Activated T-helper 2 cell treated with anti-CD3 and anti-CD28 coated beads, Interferon-gamma antibody, Interleukin-2, Interleukin-4, amounts not matched to agents 10 μg/mL and 5 μg/mL and 100 μg/mL, durations not matched to agents 14 hours and 24 hours and 36 hours (primary cell): ENCODE measurements around the gene KRTAP10-6. TPM values are rescaled to one million over a fixed set of nuclear protein-coding genes. Genes with fewer than 3 reads are reported as not detected.
"Not testable (repeated sequence)": the region's sequence is repeated elsewhere in the genome, so short reads cannot be mapped to it uniquely, and the experiment has no call there.

Experiments
- DNase-seq: peaks from one replicate; pipeline ENCODE4 v3.0.0; 2021; ENCODE audit warnings: low spot score
- H3K27ac Mint-ChIP-seq: one replicate; pipeline ENCODE4 v1.8.0; 2021; ENCODE audit warnings: mixed read lengths
- H3K27me3 Mint-ChIP-seq: one replicate; pipeline ENCODE4 v1.8.0; 2021; ENCODE audit warnings: low read depth, mixed read lengths
- H3K36me3 Mint-ChIP-seq: one replicate; pipeline ENCODE4 v1.8.0; 2021; ENCODE audit warnings: low read depth, mixed read lengths
- H3K4me1 Mint-ChIP-seq: one replicate; pipeline ENCODE4 v1.8.0; 2021; ENCODE audit warnings: low read depth, mixed read lengths
- H3K4me3 Mint-ChIP-seq: one replicate; pipeline ENCODE4 v1.8.0; 2021; ENCODE audit warnings: low read depth, mild to moderate bottlenecking, moderate library complexity, mixed read lengths
- H3K9me3 Mint-ChIP-seq: one replicate; pipeline ENCODE4 v1.8.0; 2021; ENCODE audit warnings: mixed read lengths
- intact Hi-C: fragments of 100-400 bp; cut with micrococcal nuclease; formaldehyde crosslinking; loops from one replicate; pipeline ENCODE4 v1.15.1; 2023
- total RNA-seq: library from RNA; stranded (reverse); gene quantifications from 2 replicates; pipeline ENCODE4 v1.2.3, GENCODE V29; 2022

The KRTAP10-6 gene
- total RNA-seq, 1 donor from 2014 or later: not detected

DNA sequence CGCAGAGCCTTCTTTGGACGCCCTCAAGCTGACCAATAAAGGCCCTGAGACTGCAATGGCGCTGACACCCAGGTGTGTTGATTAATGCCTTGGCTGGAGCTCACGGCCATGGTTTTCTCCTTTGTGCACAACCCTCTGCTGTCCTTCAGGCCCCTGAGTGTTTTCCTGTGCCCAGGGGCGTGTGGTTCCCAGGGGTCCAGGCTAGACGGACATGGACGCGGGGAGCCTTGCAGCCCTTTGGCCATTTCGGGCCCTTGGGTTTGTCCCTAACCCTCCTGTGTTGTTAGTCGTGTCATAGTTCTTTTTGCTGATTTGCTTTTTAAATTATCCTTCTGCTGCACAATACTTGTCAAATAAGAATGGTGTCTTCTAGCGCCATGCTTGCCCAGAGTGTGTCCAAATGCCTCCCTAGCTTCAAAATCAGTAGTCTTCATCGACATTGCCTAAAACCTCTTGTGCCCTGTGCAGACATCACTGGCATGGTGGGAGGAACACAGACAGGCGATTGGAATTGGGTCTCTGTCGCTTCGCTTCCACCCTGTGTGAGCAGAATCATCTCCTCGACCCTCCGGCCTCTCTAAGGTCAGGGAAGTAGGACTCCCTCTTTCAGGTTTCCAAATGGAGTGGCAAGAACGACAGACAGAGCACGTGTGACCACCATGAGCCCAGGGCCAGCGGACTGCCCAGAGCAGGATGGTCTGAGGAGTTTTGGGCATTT is 16.8 kb downstream of the KRTAP10-6 start:
- no peaks in the 10 kb centered on the region for H3K36me3 Mint-ChIP-seq
- H3K4me3 Mint-ChIP-seq: no peak overlapping the region
- DNase-seq: no peak
- peaks cover under 1% of the 10 kb centered on the region for H3K27me3 Mint-ChIP-seq
- peaks cover 29% of the 10 kb centered on the region for H3K9me3 Mint-ChIP-seq
- H3K27ac Mint-ChIP-seq: no peak overlapping the region
- no peaks in the 10 kb centered on the region for H3K4me1 Mint-ChIP-seq
- intact Hi-C loops: no loop called here

DNA sequence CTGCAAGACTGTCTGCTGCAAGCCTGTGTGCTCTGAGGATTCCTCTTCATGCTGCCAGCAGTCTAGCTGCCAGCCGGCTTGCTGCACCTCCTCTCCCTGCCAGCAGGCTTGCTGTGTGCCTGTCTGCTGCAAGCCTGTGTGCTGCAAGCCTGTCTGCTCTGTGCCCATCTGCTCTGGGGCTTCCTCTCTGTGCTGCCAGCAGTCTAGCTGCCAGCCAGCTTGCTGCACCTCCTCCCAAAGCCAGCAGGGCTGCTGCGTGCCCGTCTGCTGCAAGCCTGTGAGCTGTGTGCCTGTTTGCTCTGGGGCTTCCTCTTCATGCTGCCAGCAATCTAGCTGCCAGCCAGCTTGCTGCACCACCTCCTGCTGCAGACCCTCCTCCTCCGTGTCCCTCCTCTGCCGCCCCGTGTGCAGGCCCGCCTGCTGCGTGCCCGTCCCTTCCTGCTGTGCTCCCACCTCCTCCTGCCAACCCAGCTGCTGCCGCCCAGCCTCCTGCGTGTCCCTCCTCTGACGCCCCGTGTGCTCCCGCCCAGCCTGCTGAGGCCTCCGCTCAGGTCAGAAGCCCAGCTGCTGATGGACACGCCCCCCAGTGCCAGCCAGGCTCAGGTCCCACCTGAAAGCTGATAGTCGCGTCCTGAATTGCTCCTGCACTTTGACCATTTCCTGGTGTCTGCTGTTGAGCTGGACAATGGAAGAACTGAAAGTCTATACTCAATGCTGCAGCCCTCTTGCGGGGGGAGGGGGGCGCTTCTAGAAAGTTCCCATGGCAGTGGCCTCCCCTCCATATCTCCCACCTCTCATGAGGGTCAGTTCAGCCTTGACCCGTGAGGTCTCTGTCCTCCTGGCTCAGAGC is 17.6 kb downstream of the KRTAP10-6 start:
- H3K4me1 Mint-ChIP-seq: no peaks in the 10 kb centered on the region
- no peak overlapping the region for H3K27ac Mint-ChIP-seq
- intact Hi-C loops: no loop called here
- no peak for DNase-seq
- H3K4me3 Mint-ChIP-seq: no peak overlapping the region
- peaks cover 2% of the 10 kb centered on the region for H3K27me3 Mint-ChIP-seq
- H3K36me3 Mint-ChIP-seq: no peaks in the 10 kb centered on the region
- H3K9me3 Mint-ChIP-seq: peaks cover 23% of the 10 kb centered on the region

DNA sequence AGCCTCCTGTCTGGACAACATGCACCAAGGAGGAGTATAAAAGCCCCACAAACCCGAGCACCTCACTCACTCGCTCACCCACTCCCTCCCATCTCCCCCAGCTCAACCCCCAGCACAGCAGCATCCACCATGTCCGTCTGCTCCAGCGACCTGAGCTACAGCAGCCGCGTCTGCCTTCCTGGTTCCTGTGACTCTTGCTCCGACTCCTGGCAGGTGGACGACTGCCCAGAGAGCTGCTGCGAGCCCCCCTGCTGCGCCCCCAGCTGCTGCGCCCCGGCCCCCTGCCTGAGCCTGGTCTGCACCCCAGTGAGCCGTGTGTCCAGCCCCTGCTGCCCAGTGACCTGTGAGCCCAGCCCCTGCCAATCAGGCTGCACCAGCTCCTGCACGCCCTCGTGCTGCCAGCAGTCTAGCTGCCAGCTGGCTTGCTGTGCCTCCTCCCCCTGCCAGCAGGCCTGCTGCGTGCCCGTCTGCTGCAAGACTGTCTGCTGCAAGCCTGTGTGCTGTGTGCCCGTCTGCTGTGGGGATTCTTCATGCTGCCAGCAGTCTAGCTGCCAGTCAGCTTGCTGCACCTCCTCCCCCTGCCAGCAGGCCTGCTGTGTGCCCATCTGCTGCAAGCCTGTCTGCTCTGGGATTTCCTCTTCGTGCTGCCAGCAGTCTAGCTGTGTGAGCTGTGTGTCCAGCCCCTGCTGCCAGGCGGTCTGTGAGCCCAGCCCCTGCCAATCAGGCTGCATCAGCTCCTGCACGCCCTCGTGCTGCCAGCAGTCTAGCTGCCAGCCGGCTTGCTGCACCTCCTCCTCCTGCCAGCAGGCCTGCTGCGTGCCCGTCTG is 18.5 kb downstream of the KRTAP10-6 start, which contains the start of gene KRTAP10-4:
TSS of gene KRTAP10-4 (plus strand) at position 100 of the 827 bp plus-strand sequence. CDS start at position 130, 30 bp downstream.
- H3K27me3 Mint-ChIP-seq, H3K36me3 Mint-ChIP-seq, H3K27ac Mint-ChIP-seq, DNase-seq, H3K4me3 Mint-ChIP-seq, intact Hi-C loops, H3K4me1 Mint-ChIP-seq: not testable (repeated sequence)
- H3K9me3 Mint-ChIP-seq: peaks cover 23% of the 10 kb centered on the region

DNA sequence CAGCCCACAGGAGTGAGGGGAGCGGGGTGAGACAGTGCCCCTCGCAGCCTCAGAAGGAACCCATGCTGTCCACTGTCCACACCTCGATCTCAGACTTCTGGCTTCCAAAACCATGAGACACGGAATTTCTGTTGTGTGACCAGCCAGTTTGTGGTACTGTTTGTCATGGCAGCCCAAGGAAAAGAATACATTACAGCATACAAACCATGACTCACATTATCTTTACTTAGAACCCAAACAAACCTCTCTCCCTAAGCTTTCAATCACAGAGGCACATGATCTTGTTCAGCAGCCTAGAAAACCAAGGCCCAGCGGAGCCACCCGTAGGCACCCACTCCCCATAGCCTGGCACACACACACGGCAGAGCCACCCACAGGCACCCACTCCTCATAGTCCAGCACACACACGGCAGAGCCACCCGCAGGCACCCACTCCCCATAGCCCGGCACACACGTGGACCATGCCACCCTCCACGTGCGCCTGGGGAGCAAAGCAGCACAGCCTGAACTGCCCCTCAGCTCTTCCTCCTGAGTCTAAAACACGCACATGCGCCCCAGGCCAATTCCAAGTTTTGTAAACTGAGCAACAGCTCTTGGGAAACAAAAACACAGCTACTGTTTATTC is 19.2 kb downstream of the KRTAP10-6 start:
- Mint-ChIP-seq H3K4me1 (no peaks in the 10 kb centered on the region), H3K27me3 (peaks cover 2% of the 10 kb centered on the region), H3K4me3 (no peak overlapping the region), H3K9me3 (peaks cover 19% of the 10 kb centered on the region), H3K27ac (no peak overlapping the region), H3K36me3 (no peaks in the 10 kb centered on the region)
- intact Hi-C loops: no loop called here
- no peak for DNase-seq

DNA sequence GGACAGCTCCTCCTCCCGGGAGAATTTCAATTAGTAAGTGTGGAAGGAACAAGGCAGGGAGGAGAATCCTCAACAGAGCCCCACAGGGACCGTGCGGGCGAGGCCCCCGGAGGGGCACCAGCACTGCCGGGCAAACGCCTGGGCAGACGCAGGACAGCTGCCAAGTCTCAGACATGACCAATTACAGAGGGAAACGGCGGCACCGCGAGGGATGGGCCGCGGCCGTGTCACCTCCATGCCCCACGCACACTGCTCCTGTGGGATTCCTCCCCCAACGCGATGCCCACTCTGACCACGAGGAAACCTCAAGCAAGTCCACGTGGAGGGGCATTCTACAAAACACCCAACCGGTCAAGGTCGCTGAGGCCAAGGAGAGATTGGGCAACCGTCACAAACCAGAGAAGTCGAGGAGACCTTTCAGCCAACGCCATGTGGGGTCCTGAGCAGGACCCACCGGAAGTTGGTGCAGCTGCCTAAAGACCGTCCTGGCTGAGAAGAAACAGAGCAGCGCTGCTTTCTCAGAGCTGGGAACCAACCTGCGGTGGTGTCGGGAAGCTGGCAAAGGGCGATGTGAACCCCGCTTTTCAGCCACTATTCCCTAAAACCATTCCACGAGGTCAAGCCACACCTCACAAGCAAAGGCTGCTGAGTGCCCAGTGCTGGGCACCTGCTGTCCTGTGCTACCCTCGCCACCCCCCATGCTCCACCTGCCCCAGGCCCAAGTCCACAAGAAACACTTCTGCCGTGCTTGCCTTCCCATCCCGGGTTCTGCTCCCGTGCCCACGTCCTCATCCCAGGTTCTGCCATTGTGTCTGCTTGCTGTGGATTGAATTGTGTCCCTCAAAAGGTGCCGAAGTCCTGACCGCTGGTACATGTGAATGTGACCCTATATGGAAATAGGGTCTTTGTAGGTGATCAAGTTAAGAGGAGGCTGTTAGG is 20.2 kb downstream of the KRTAP10-6 start:
- H3K9me3 Mint-ChIP-seq: peaks cover 11% of the 10 kb centered on the region

DNA sequence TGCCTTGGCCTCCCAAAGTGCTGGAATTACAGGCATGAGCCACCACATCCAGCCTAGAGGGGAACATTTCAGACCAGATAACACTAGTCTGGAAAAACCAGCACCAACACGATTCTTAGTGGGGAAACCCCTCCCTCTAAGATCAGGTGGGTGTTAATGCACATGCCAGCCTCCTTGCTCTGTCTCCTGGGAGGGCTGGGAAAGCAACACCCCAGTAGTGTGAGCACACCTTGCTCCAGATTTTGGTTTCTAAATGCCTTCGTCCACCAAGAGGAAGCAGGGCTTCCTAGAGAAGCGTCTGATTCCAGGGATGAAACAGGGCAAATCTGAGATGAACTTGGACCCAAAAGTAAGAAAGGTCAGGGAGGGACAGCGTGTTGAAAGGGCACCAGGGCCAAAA is 21.0 kb downstream of the KRTAP10-6 start:
- Mint-ChIP-seq H3K4me3 (no peak overlapping the region), H3K27ac (no peak overlapping the region), H3K9me3 (peaks cover 6% of the 10 kb centered on the region), H3K36me3 (no peaks in the 10 kb centered on the region), H3K27me3 (peaks cover 2% of the 10 kb centered on the region), H3K4me1 (no peaks in the 10 kb centered on the region)
- no peak for DNase-seq
- intact Hi-C loops: no loop called here

More for the DNA sequence above, 20.2 kb downstream of the KRTAP10-6 start:
- no peaks in the 10 kb centered on the region for H3K4me1 Mint-ChIP-seq
- H3K4me3 Mint-ChIP-seq: no peak overlapping the region
- H3K27ac Mint-ChIP-seq: no peak overlapping the region
- H3K27me3 Mint-ChIP-seq: peaks cover 2% of the 10 kb centered on the region
- intact Hi-C loops: no loop called here
- H3K36me3 Mint-ChIP-seq: no peaks in the 10 kb centered on the region
- DNase-seq: no peak

DNA sequence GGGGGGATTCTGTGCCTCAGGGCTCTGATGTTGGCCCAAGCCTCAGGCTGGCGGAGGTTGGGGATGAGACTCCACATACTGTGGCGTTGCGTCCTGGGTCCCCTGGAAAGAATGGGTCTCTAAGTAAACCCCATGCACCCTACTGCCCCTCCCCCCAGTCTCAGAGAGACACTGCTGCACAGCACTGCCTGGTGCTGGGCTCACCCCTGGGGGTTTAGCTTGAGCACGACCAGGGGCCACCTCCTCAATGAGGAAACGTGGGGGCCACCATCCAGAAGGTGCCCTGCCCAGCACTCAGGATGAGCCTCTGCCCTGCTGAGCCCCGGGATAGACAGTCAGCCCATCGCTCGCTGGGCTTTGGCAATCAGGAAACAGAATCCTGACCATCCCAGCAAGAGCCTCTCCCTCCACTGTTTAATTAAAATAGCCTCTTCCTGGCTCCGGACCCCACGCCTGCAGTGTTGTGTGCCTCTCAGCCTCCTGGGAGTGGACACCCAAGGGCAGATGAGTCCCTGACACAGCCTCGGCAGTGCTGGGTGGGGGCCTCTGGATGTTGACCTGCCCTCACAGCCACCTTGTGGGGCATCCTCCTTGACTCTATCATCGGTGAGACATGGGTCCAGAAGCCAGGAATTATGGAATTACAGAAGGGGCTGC is 22.3 kb downstream of the KRTAP10-6 start:
- H3K36me3 Mint-ChIP-seq: no peaks in the 10 kb centered on the region
- DNase-seq: no peak
- peaks cover 5% of the 10 kb centered on the region for H3K4me1 Mint-ChIP-seq
- no peaks in the 10 kb centered on the region for H3K9me3 Mint-ChIP-seq
- H3K27me3 Mint-ChIP-seq: peaks cover 2% of the 10 kb centered on the region
- intact Hi-C loops: no loop called here
- no peak overlapping the region for H3K4me3 Mint-ChIP-seq
- no peak overlapping the region for H3K27ac Mint-ChIP-seq

DNA sequence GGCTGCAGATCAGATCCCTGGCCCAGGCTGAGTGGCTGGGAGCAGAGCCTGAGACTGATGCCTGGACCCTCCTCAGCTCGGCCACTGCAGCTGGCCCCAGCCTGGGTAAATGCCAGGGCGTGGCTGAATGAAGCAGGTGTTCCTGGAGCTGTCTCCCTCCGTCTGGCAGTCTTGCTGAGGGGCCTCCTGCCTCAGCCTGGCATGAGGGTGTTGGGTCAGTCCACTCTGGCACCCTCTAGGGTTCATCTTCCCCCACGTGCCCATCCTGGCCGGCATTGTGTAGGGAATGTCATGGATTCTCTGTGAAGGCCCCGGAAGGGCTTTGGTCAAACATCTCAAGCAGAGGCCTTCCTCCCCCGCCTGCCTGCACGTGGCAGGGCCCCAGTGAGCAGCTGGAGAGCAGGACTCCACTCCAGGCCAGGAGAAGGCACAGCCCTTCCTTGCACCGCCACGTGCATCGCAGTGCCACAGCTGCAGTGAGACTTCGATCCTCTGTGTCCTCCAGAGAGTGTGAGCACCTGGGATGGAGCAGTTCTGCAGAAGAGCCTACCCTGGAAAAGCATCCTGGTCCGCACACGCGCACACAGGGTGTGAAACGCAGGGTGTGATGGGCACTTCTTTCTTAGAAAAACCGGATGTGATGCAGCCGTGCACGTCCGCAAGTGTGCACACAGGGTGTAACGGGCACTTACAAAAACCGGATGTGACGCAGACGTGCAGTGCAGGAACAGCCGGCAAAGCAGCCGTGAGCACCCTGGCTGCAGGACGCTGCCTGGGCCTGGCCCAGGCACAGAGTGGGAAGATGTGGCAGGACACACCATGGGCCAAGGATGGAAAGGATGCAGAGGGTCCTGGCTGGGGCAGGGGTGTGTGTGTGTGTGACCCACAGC is 23.4 kb downstream of the KRTAP10-6 start:
- intact Hi-C loops: no loop called here
- DNase-seq: no peak
- H3K9me3 Mint-ChIP-seq: no peaks in the 10 kb centered on the region
- H3K27me3 Mint-ChIP-seq: peaks cover 2% of the 10 kb centered on the region
- H3K36me3 Mint-ChIP-seq: no peaks in the 10 kb centered on the region
- H3K27ac Mint-ChIP-seq: no peak overlapping the region
- no peak overlapping the region for H3K4me3 Mint-ChIP-seq
- H3K4me1 Mint-ChIP-seq: peaks cover 12% of the 10 kb centered on the region

DNA sequence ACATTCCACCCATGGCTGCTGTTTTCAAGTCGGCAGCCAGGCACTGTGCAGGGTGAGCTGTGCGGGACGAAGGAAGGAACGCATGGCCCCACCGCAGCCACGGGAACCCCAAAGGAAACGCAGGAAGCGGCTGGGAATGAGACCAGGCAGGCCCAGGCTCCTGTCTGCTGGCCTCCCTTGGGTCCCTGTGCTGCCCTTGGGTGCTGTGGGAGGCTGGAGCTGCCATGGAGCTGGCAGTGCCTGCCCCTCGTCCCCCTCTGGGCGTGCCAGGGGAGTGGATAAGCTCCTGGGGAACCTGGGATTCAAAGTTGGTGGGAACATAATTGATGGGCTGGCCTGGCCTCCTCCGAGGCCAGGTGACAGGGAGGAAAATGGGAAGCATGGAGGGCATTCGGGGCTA is 24.0 kb downstream of the KRTAP10-6 start:
- DNase-seq: no peak
- H3K36me3 Mint-ChIP-seq: no peaks in the 10 kb centered on the region
- peaks cover 4% of the 10 kb centered on the region for H3K27me3 Mint-ChIP-seq
- intact Hi-C loops: no loop called here
- H3K4me1 Mint-ChIP-seq: peaks cover 12% of the 10 kb centered on the region
- no peak overlapping the region for H3K27ac Mint-ChIP-seq
- H3K4me3 Mint-ChIP-seq: no peak overlapping the region
- H3K9me3 Mint-ChIP-seq: peaks cover under 1% of the 10 kb centered on the region

DNA sequence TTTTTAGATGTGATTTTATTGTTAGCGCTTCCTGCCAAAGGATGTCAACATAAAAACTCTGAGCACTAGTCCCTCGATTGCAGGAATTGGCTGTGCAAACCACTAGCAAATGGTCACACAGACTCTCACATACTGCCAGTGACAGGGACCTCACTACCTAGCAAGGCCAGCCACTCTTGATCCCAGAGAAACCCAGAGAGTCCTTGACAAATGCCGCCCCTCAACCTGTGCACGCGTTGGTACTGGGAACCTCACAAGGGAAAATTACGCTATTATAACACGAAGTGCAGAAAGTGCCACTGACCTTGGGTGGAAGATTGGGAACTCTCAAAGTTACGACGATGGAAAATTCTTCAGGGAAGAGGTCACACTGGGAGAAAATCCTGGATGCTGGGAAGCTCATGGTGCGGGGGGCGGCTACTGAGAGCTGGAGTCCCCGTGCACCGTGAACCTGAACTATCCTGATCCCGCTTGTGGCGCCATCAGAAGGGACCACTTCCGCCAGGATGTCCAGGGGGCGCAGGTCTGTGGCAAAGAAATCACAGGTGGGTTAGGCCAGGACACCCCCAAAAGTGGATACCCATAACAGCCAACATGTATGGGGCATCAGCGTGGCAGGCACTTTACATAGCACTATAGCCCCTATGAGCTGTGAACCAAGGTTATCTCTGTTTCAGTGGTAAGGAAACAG is 24.7 kb downstream of the KRTAP10-6 start:
- intact Hi-C loops: no loop called here
- Mint-ChIP-seq H3K9me3 (peaks cover 4% of the 10 kb centered on the region), H3K4me1 (peaks cover 12% of the 10 kb centered on the region), H3K27me3 (peaks cover 6% of the 10 kb centered on the region), H3K36me3 (no peaks in the 10 kb centered on the region), H3K4me3 (no peak overlapping the region), H3K27ac (no peak overlapping the region)
- no peak for DNase-seq
